Suprapubic skin (tissue), 4 donors: ENCODE measurements around the gene DLG1. TPM values are rescaled to one million over a fixed set of nuclear protein-coding genes. Genes with fewer than 3 reads are reported as not detected.

ENCODE experiments used
- DNase-seq, 2 donors: peaks; one replicate each; pipeline ENCODE4 v3.0.0-alpha.2; 2019; ENCODE audit warnings: low spot score in 2 of 2
- H3K27ac ChIP-seq: fragments of 200-600 bp; sonication (generic); one replicate; pipeline ENCODE4 v1.5.1; 2019
- H3K27me3 ChIP-seq: fragments of 200-600 bp; sonication (generic); one replicate; pipeline ENCODE4 v1.5.1; 2019
- H3K36me3 ChIP-seq: fragments of 200-600 bp; sonication (generic); one replicate; pipeline ENCODE4 v1.5.1; 2019
- H3K4me1 ChIP-seq: fragments of 200-600 bp; sonication (generic); one replicate; pipeline ENCODE4 v1.5.1; 2019
- H3K4me3 ChIP-seq: fragments of 200-600 bp; sonication (generic); one replicate; pipeline ENCODE4 v1.5.1; 2019; ENCODE audit warnings: mild to moderate bottlenecking
- H3K9me3 ChIP-seq: fragments of 200-600 bp; sonication (generic); one replicate; pipeline ENCODE4 v1.5.1; 2019
- EP300 ChIP-seq: sonication (generic); formaldehyde crosslinking; IDR thresholded peaks from one replicate; pipeline ENCODE4 v1.6.1; 2017; ENCODE audit warnings: antibody characterized with exemption
- POLR2A ChIP-seq, 2 donors: fragments of 450-650 bp; IDR thresholded peaks; one replicate each; pipeline ENCODE4 v1.6.1; 2017; ENCODE audit warnings: antibody characterized with exemption in 2 of 2, mild to moderate bottlenecking in 2 of 2, moderate library complexity in 2 of 2
- POLR2AphosphoS5 ChIP-seq, 3 donors: sonication (generic); formaldehyde crosslinking; IDR thresholded peaks; one replicate each; pipeline ENCODE4 v1.6.1; 2017; ENCODE audit warnings: antibody characterized with exemption in 3 of 3
- WGBS: methylation state at CpG from one replicate; pipeline ENCODE4 v1.1.5; 2018; 5-methylcytosine and 5-hydroxymethylcytosine counted together
- total RNA-seq, 4 donors: library from RNA; depleted of rRNA; stranded (reverse); fragments of >200 nt; gene quantifications; one replicate each; pipeline ENCODE4 v1.1.0, GENCODE V29; 2016
- TF ChIP-seq, protein P1 (sequence below), 2 donors: fragments of 200-600 bp in 1 of 2; fragments of 450-650 bp in 1 of 2; sonication (generic) in 1 of 2; IDR thresholded peaks; one replicate each; pipeline ENCODE4 v1.5.1; 2016 to 2019; ENCODE audit warnings: antibody characterized with exemption in 2 of 2, mild to moderate bottlenecking in 1 of 2, moderate library complexity in 1 of 2

Gene DLG1
- total RNA-seq, 4 donors from 2014 or later, result 86.2 to 140 (median 103) TPM

DNA sequence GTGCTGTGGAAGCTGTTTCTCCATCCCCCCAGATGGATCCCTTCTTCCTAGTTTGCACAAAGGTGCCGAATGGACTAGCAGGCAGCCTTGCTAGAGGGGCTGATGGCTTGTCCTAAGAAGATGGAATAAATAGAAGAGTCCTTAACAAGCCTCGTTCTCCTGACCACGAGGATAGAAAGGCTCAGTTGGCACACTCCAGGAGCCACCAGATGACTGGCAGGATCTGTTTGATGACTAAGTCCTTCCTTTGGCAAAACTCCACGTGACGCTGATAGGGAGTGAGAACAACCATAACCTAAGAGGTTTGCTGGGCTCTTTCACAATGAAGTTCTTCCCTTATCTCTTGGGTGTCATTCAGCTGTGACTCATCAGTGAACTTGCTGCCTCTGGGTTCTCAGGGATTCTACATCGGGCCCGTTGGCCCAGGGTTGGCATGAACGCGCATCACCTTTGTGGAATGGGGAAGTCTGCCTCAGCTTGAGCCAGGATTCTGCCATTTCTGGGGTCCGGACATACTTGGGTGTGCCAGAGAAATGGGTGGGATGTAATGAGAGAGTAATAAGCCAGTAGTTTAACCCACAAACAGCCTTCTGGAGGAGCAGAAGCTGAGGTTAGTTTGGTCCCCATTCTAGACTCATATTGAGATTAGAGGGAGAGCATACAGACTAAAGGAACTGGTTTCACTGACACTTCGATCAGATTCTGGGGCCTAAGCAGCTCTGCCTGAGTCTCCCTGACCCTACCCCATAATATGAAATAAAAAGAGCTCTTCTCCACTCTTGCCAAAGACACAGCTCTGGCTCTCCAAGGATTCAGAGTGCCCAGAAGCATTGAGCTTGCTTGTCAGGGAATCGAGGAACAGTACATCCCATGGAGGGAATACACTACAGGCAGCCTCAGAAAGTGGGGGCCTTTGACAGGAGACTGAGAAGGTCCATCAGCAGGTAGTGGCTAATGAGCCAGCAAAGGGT is 266.8 kb downstream of the DLG1 start:
- WGBS, result 31% methylated on average over 8 of the region's 12 CpGs

DNA sequence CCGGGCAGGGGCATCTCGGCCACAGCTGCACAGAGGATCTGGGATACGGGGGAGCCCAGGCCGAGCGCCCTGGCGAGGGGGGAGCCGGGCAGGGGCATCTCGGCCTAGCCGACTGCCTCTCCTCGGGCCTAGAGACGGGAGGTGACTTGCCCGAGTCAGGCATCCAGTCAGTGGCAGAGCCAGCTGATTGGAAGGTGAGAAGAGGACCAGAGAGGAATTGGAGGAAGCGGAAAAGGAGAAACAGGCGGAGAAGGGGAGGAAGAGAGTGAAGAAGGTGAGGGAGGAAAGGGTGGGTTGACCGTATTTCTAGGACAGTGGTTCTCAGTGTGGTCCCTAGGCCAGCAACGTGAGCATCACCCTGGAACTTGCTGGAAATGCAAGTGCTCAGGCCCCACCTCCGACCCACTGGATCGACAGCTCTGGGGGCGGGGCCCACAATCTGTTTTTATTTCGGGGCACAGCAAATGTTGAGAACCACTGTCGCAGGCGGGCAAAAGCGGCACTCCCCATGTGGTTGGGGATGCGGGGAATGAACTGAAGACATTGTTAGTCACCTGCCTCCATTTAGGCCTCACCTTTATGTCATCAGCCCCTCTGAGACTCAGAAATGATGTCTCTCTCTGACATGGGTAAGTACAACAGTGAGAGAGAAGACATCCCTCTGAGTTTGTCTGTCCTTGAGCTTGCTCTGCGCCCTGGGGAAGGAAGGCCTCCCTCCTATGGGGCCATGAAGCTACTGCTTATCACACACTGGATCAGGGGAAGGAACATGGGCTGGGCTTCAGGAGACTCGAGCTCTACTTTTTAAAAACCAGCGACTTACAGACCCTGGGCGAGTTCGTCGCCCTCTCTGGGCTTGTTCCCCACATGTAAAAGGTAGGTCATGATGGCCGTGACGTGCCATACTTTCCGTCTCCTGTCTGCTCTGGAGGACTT is 267.8 kb downstream of the DLG1 start:
- no peaks in the 10 kb centered on the region for H3K27me3 ChIP-seq
- H3K27ac ChIP-seq, result peak overlapping the region; percentile 44
- H3K9me3 ChIP-seq, result no peaks in the 10 kb centered on the region
- WGBS, result 87% methylated on average over 28 of the region's 33 CpGs
- H3K36me3 ChIP-seq, result no peaks in the 10 kb centered on the region
- H3K4me1 ChIP-seq, result peaks cover 40% of the 10 kb centered on the region
- DNase-seq, result peak in 1 of 2 donors; percentile 50
- no peak overlapping the region for H3K4me3 ChIP-seq
- TF ChIP-seq, protein P1, sequence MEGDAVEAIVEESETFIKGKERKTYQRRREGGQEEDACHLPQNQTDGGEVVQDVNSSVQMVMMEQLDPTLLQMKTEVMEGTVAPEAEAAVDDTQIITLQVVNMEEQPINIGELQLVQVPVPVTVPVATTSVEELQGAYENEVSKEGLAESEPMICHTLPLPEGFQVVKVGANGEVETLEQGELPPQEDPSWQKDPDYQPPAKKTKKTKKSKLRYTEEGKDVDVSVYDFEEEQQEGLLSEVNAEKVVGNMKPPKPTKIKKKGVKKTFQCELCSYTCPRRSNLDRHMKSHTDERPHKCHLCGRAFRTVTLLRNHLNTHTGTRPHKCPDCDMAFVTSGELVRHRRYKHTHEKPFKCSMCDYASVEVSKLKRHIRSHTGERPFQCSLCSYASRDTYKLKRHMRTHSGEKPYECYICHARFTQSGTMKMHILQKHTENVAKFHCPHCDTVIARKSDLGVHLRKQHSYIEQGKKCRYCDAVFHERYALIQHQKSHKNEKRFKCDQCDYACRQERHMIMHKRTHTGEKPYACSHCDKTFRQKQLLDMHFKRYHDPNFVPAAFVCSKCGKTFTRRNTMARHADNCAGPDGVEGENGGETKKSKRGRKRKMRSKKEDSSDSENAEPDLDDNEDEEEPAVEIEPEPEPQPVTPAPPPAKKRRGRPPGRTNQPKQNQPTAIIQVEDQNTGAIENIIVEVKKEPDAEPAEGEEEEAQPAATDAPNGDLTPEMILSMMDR (IDR thresholded peaks at IDR 0.05), result no peak
- TF ChIP-seq EP300 (no peak), POLR2AphosphoS5 (IDR thresholded peaks at IDR 0.05) (no peak), POLR2A (IDR thresholded peaks at IDR 0.05) (no peak)

More for the DNA sequence above, 266.8 kb downstream of the DLG1 start:
- Histone ChIP-seq H3K4me1 (peaks cover 41% of the 10 kb centered on the region), H3K4me3 (no peak overlapping the region), H3K9me3 (no peaks in the 10 kb centered on the region), H3K36me3 (no peaks in the 10 kb centered on the region), H3K27me3 (no peaks in the 10 kb centered on the region), H3K27ac (peak overlapping the region; percentile 44)
- TF ChIP-seq POLR2AphosphoS5 (IDR thresholded peaks at IDR 0.05) (peak in 2 of 3 donors; percentile 70 to 93), POLR2A (IDR thresholded peaks at IDR 0.05) (no peak)
- TF ChIP-seq, protein P1 (IDR thresholded peaks at IDR 0.05), result no peak
- peak in 1 of 2 donors; percentile 89 for DNase-seq

DNA sequence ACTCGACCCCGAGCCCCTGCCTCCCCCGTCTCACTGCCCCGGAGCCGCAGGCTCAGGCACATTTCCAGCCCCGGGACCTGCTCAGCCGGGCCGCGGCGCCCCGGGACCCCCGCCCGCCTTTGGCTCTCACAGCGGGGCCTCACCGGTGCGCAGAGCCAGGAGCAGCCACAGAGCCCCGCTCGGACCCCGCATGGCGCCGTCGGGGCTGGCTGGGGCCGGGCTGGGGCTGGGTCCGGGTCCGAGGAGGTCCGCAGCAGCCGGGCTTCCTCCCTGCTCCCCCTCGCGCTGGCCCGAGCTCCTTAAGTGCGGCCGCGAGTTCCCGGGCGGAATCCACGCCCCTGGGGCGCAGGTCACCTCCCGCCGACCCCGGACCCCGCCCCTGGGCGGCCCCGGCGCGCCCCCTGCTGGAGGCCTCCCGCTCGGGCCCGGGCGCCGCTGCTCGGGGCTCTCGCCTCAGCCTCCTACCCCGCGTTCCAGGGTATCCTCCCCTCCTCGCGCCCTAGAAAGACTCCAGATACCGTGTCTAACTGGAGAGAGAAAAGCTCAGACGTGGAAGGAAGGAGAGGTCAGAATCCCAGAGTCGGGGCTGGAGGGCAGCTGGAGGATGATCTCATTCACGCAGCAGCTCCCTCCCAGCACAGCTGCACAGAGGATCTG is 268.8 kb downstream of the DLG1 start, which contains the start of gene MELTF:
Gene MELTF, minus strand, starts transcription at position 307 of the 657 bp plus-strand sequence. Its CDS starts 115 bp downstream, at position 192.
- Histone ChIP-seq H3K27ac (peak within 1 kb of the TSS; percentile 55), H3K9me3 (no peaks in the 10 kb centered on the region), H3K4me1 (peaks cover 37% of the 10 kb centered on the region), H3K27me3 (no peaks in the 10 kb centered on the region), H3K36me3 (no peaks in the 10 kb centered on the region), H3K4me3 (peak within 1 kb of the TSS; percentile 48)
- TF ChIP-seq EP300, result no peak
- TF ChIP-seq, protein P1 (IDR thresholded peaks at IDR 0.05), result peak; percentile 48 to 93
- TF ChIP-seq POLR2AphosphoS5 (IDR thresholded peaks at IDR 0.05), result no peak
- TF ChIP-seq POLR2A (IDR thresholded peaks at IDR 0.05), result peak in 1 of 2 donors; percentile 15
- DNase-seq, result peak in 1 of 2 donors; percentile 77
- WGBS, result 0% methylated on average over 8 of the region's 60 CpGs

DNA sequence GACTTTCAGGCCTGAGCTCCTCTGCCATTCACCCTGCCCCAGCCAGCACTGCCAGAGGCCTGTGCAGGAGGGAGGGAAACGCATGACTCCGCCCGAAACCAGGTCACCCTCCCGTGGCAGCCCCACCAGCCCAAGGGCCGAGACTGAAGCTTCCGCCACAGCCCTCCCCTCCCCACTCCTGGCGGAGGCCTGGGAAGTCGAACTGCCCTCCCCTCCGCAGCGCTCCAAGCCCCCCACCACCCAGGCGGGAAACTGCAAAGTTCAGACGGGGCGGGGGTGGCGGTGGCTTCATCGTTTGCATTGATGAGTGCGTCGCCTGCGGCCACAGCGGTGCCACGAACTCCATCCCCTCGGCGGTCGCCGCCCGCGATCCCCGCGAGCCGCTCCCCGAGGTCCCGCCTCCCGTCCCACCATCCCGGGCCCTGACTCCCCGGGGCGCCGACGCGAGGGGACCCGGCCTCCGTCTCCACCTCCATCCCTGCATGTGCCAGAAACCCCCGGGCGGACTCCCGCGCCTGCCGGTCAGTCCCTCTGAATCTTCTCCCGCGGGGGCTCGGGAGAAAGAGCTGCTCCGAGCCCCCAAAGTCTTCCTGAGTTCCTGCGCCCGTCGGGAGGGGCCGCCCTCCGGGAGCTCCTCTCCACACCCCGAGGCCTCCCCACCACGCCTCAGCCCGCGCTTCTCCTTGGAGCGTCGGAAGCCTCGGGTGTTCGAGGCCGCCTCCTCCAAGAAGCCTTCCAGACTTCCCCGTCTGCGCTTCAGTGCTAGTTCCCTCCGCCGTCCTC is 269.5 kb downstream of the DLG1 start:
- Histone ChIP-seq H3K4me1 (peaks cover 37% of the 10 kb centered on the region), H3K27ac (peak overlapping the region; percentile 55), H3K9me3 (no peaks in the 10 kb centered on the region), H3K27me3 (peaks cover 3% of the 10 kb centered on the region), H3K36me3 (no peaks in the 10 kb centered on the region), H3K4me3 (peak overlapping the region; percentile 48)
- 6% methylated on average over 57 of the region's 67 CpGs for WGBS
- TF ChIP-seq POLR2A (IDR thresholded peaks at IDR 0.05) (no peak), POLR2AphosphoS5 (IDR thresholded peaks at IDR 0.05) (no peak), EP300 (no peak)
- TF ChIP-seq, protein P1 (IDR thresholded peaks at IDR 0.05), result no peak
- no peak for DNase-seq
